HG02798 (cell line): Measurements from ENCODE around the gene TNFRSF6B.

ENCODE experiments used
- ATAC-seq: cut with Tn5 transposase; IDR thresholded peaks from one replicate; pipeline ENCODE4 v1.9.1; 2021; ENCODE audit warnings: mild to moderate bottlenecking; ENCODE audit not compliant: unreplicated experiment, poor library complexity

TNFRSF6B gene

GRCh38 chr20:63734111-63734945, 37.9 kb downstream of the TNFRSF6B start:
- ATAC-seq = no peak

DNA sequence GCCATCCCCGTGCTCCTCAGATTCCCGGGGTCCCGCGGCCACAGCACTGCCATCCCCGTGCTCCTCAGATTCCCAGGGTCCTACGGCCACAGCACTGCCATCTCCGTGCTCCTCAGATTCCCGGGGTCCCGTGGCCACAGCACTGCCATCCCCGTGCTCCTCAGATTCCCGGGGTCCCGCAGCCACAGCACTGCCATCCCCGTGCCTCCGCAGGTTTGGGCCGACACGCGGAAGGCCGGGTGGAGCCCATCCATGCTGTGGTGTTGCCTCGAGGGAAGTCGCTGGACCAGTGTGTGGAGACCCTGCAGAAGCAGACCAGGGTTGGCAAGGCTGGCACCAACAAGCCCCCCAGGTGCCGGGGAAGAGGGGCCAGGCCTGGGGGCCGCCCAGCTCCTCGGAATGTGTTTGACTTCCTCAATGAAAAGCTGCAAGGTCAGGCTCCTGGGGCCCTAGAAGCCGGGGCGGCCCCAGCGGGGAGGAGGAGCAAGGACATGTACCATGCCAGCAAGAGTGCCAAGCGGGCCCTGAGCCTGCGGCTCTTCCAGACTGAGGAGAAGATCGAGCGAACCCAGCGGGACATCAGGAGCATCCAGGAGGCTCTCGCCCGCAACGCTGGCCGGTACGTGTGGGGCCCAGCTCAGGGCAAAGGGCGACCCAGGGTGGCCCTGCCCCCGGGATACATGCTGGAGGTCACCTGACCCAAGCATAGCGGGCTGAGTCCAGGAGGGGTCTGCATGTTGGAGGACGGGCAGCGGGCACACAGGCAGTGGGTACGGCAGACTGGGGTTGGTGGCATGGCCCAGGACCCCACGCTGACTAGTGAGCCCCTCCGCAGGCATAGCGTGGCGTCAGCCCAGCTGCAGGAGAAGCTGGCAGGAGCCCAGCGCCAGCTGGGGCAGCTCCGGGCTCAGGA, 38.8 kb downstream of the TNFRSF6B start:
- ATAC-seq = no peak

GRCh38 chr20:63735859-63736718, 39.6 kb downstream of the TNFRSF6B start, which contains the start of gene LIME1:
Gene LIME1, plus strand, starts transcription at chr20:63736664. Its CDS starts 886 bp downstream, at chr20:63737550.
- ATAC-seq = no peak

DNA sequence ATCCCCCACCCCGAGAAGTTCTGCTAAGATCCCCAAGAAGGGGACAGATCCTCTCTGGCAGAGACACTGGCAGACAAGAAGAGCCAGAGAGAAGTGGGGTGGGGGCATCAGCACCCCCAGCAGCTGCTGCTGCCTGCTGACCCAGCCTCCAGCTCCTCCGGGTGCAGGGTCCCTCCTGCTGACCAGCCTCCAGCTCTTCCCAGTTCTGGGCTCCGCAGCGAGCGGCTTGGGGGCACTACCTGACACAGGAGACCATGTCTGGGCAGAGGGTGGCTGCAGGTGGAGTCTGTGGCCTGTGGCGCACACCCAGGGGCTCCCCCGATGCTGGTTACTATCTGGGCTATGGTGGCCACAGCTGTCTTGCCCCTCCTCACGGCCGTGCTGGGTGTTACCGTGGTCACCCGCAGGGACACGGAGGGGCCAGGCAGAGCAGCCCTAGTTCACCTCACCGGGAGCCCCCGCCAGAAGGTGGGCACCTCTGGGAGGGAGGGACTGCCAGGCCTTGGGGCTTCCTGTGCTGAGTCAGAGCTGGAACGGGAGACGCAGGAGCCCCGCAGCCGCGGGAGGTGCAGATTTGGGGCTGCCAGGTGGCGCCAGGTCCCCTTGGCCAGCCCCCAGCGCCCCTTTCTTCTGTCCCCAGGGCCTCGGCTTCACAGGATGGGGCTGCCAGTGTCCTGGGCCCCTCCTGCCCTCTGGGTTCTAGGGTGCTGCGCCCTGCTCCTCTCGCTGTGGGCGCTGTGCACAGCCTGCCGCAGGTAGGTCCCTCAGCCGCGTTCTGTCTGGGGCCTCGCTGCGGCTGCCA, 40.6 kb downstream of the TNFRSF6B start:
- no peak for ATAC-seq

- ATAC-seq = no peak
Measured at GRCh38 chr20:63737695-63737944, 41.2 kb downstream of the TNFRSF6B start.

DNA sequence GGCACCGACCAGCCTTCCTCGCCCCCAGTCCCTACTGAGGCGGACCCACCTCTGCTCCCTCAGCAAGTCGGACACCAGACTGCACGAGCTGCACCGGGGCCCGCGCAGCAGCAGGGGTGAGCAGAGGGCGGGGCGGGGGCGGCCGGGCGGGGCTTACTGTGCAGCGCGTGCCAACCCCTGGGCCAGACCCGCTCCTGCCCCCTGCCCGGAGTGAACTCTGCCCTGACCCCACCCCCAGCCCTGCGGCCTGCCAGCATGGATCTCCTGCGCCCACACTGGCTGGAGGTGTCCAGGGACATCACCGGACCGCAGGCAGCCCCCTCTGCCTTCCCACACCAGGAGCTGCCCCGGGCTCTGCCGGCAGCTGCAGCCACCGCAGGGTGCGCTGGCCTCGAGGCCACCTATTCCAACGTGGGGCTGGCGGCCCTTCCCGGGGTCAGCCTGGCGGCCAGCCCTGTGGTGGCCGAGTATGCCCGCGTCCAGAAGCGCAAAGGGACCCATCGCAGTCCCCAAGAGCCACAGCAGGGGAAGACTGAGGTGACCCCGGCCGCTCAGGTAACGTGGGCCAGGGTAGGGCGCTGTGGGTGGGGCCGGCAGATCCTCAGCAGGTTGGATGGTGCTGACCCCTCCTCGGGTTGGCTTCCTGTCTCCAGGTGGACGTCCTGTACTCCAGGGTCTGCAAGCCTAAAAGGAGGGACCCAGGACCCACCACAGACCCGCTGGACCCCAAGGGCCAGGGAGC, 41.7 kb downstream of the TNFRSF6B start:
- ATAC-seq = no peak

DNA sequence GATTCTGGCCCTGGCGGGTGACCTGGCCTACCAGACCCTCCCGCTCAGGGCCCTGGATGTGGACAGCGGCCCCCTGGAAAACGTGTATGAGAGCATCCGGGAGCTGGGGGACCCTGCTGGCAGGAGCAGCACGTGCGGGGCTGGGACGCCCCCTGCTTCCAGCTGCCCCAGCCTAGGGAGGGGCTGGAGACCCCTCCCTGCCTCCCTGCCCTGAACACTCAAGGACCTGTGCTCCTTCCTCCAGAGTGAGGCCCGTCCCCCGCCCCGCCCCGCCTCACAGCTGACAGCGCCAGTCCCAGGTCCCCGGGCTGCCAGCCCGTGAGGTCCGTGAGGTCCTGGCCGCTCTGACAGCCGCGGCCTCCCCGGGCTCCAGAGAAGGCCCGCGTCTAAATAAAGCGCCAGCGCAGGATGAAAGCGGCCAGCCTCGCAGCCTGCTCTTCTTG, 42.3 kb downstream of the TNFRSF6B start:
- no peak for ATAC-seq

- peak; percentile 65 for ATAC-seq
Measured at GRCh38 chr20:63739130-63740069, 42.9 kb downstream of the TNFRSF6B start, which contains the start of gene SLC2A4RG. Gene SLC2A4RG, plus strand, starts transcription at chr20:63739776. Its CDS starts 137 bp downstream, at chr20:63739913.

DNA sequence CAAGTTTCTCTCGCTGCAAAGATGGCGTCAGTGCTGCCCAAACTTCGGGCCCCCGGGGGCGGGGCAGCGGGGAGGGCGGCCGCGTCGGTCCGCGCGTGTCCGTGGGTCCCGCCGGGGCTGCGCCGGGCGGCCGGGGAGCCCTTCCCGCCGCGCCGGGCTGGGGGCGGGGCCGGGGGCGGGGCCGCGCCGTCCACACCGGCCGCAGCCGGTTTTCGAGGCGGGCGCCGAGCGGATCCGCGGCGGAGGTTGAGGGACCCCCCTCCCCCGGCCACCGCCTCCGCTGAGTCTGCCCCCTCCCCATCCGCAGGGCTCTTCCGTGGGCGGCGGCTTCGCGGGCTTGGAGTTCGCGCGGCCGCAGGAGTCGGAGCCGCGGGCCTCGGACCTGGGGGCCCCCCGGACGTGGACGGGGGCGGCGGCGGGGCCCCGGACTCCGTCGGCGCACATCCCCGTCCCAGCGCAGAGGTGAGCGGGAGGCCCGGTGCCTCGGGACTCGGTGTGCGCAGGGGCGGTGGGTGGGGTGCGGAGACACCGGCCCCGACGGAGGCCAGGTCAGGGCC, 43.7 kb downstream of the TNFRSF6B start:
- peak; percentile 16 for ATAC-seq

- no peak for ATAC-seq
Measured at GRCh38 chr20:63740627-63741353, 44.3 kb downstream of the TNFRSF6B start.

DNA sequence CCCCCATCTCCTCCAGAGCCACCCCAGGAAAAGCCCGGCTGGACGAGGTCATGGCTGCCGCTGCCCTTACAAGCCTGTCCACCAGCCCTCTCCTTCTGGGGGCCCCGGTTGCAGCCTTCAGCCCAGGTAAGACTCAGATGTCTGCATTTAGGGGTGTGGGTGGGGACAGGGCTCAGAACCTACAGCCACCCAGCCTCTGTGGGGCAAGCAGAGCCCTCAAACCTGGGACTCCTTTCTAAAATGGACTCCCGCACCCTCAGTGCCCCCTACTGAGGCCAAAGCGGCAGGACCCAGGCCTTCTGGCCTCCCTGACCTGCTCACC, 44.9 kb downstream of the TNFRSF6B start:
- no peak for ATAC-seq

DNA sequence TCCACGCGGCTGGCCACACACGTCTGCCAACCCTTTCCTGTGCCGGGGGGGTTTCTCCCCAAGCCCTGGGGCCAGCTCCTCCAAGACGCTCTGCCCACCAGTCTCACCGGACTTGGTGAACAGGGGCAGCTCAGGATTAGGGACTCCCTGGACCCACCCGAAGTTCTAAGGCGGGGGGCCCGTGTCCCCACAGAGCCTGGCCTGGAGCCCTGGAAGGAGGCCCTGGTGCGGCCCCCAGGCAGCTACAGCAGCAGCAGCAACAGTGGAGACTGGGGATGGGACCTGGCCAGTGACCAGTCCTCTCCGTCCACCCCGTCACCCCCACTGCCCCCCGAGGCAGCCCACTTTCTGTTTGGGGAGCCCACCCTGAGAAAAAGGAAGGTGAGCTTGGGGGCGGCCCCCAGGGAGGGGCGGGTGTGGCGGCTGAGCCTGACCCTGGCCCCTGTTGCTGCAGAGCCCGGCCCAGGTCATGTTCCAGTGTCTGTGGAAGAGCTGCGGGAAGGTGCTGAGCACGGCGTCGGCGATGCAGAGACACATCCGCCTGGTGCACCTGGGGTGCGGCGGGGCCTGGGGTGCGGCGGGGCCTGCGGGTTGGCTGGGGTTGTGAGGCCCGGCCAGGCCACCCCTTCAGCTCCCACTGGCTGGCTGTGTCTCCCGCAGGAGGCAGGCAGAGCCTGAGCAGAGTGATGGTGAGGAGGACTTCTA, 45.4 kb downstream of the TNFRSF6B start:
- ATAC-seq = no peak

- ATAC-seq = no peak
Measured at GRCh38 chr20:63742381-63743024, 46.1 kb downstream of the TNFRSF6B start.

DNA sequence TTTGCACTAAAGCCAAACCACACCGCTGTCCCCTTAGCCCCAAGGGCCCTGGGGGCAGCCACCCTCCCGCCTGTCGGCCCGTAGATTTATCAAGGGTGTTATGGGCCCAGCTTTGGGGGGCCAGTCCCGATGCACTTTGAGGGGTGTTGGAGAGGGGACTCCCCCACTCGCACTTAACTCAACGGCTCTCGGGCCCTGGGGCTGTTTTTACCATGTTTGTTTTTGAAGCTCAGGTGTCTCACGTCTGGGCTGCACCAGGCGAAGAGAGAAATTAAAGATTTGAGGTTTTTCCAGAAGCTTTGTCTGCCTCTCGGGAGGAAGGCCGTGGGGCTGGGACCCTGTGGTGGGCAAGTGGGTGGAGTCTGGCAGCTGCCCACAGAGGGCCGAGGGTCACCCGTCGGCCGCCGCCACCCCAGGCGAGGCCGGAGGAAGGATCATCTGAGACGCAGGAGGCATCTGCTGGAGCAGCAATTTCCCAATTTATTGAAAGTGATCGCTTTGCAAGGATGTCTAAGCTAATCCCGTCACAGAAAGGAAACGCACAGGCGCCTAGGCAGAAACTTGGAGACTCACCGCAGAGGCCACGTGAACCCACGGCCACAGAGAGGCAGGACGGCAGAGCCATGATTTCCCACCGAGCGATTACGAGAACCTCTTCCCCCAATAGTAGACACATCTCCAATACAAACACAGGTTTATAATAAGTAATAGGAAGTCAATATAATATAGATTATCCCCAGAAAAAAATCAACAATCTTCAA, 46.9 kb downstream of the TNFRSF6B start:
- ATAC-seq = no peak

GRCh38 chr20:63744158-63744557, 47.7 kb downstream of the TNFRSF6B start:
- ATAC-seq = no peak
